ENCODE results near the gene KDM4C.

- TF ChIP-seq EZH2 (IDR thresholded peaks at IDR 0.05; ENCODE audit: borderline replicate concordance, low read length) (no peak), CTCF (IDR thresholded peaks at IDR 0.05; ENCODE audit: low read length) (no peak)
Observed at GRCh38 chr9:7056254-7056653, 298.5 kb downstream of the KDM4C start.
